Tongue (tissue), 3 donors: ENCODE data around the gene TP53TG3D. TPM values are rescaled to one million over a fixed set of nuclear protein-coding genes. Genes with fewer than 3 reads are reported as not detected.
"Not testable (repeated sequence)": the region's sequence is repeated elsewhere in the genome, so short reads cannot be mapped to it uniquely, and the experiment has no call there.

Experiments
- DNase-seq: peaks from one replicate; pipeline ENCODE4 v3.0.0-alpha.2; 2015
- small RNA-seq: library from RNA; depleted of rRNA; stranded (forward); fragments of <200 nt; gene quantifications from one replicate; pipeline ENCODE3, GENCODE V24; 2014; ENCODE audit warnings: low replicate concordance
- total RNA-seq: library from RNA; depleted of rRNA; stranded (reverse); fragments of >200 nt; gene quantifications from one replicate; pipeline ENCODE4 v1.2.3, GENCODE V29; 2014

Gene TP53TG3D, protein sequence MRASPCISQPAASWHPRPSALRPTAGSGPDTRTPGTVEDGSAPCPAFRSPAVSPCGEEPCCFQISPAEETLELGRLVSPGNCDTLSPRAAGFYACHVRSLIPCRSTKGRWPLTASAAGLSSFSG
- not detected for total RNA-seq

DNA sequence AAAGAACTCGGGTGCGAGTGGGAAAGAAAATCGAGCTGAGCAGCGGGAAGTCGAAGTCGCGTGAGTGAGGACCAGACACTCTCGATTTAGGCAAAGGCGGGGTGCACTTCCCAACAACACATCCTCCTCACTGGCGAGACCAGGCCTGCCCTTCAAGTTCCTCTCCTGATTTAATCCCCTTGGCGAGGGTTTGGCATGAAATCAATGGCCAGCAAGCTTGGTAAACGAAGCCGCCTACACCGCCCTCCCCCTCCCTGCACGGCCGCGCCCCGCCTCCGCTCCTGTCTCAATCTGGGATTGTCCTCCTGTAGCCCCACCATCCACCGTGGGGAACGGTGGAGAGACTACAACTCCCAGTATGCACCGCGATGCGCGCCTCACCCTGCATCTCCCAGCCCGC lies at the start of gene TP53TG3D:
Gene TP53TG3D (plus strand): TSS at position 301 of the 400 bp plus-strand sequence. CDS start 68 bp downstream, at position 369.
- DNase-seq, result not testable (repeated sequence)

DNA sequence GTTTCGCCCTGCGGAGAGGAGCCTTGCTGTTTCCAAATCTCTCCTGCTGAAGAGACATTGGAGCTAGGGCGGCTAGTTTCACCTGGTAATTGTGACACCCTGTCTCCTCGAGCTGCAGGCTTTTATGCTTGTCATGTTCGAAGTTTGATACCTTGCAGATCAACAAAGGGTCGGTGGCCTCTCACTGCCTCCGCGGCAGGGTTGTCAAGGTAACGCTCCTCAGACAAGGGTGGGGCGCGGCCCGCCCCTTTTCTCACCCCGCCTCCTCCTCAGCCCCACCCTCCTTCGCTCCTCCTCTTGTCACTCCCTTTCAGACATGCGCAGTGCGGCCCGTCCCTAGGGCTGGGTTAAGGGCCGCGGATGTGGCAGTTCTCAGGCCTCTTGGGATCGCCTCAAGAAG lies 421 bp downstream of the TP53TG3D start:
- DNase-seq, result not testable (repeated sequence)

DNA sequence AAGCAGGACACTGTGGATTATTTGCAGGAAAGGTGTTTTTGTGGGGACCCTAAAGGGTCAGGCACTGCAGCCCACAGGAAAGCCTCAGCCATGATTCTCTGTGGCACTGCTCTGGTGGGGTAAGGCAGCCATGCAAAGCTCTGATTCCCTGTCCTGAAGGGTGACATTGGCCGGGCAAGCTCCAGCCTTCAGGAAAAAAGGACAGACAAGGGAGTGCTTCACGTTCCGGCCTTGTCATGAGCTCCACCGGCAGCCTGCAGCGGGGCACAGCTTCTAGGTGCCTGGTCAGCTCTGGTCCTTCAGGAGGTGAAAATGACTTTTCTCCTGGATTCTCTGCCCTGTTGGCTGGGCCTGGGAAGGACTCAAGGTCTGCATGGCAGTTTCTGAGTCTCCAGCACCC lies 8.4 kb downstream of the TP53TG3D start:
- DNase-seq, result not testable (repeated sequence)

DNA sequence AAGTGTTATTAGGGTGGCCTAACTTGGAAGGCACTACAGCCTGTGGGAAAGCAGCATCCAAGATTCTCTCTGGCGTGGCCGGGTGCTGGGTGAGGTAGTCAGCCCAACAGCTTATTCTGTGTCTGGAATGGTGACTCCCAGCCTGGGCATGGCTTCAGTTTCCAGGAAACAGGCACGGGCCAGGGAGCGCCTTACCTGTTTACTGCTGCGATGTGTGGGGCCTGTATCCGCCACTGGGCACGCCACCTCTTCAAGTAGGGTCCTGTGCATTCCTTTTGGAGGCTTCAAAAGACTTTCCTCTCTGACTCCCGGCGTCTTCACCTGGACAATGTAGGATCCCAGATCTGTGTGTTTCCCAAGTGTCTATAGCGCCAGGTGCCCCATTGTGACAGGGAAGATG lies 10.5 kb downstream of the TP53TG3D start:
- not testable (repeated sequence) for DNase-seq

DNA sequence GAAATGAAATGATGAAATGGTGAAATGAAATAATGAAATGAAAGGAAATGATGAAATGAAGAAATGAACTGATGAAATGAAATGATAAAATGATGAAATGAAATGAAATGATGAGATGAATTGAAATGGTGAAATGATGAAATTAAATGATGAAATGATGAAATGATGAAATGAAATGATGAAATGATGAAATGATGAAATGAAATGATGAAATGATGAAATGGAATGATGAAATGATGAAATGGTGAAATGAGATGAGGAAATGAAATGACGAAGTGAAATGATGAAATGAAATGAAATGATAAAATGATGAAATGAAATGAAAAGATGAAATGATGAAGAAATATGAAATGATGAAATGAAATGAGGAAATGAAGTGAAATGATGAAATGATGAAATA lies 28.8 kb downstream of the TP53TG3D start:
- DNase-seq, result not testable (repeated sequence)

DNA sequence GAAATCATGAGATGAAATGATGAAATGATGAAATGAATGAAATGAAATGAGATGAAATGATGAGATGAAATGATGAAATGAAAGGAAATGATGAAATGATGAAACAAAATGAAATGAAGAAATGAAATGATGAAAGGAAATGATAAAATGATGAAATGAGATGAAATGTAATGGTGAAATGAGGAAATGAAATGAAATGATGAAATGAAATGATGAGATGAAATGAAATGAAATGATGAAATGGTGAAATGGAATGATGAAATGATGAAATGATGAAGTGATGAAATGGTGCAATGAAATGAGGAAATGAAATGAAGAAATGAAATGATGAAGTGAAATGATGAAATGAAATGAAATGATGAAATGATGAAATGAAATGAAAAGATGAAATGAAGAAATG lies 29.9 kb downstream of the TP53TG3D start:
- not testable (repeated sequence) for DNase-seq

DNA sequence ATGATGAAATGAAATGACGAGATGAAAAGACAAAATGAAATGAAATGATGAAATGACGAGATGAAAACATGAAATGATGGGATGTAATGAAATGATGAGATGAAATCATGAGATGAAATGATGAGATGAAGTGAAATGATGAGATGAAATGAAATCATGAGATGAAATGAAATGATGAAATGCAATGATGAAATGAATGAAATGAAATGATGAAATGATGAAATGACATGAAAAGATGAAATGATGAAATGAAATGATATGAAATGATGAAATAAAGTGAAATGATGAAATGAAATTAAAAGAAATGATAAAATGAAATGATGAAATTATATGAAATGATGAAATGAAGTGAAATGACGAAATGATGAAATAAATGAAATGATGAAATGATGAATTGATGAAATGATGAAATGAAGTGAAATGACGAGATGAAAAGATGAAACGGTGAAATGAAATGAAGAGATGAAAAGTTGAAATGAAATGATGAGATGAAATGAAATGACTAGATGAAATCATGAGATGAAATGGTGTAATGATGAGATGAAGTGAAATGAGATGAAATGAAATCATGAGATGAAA lies 30.9 kb downstream of the TP53TG3D start:
- DNase-seq, result not testable (repeated sequence)

DNA sequence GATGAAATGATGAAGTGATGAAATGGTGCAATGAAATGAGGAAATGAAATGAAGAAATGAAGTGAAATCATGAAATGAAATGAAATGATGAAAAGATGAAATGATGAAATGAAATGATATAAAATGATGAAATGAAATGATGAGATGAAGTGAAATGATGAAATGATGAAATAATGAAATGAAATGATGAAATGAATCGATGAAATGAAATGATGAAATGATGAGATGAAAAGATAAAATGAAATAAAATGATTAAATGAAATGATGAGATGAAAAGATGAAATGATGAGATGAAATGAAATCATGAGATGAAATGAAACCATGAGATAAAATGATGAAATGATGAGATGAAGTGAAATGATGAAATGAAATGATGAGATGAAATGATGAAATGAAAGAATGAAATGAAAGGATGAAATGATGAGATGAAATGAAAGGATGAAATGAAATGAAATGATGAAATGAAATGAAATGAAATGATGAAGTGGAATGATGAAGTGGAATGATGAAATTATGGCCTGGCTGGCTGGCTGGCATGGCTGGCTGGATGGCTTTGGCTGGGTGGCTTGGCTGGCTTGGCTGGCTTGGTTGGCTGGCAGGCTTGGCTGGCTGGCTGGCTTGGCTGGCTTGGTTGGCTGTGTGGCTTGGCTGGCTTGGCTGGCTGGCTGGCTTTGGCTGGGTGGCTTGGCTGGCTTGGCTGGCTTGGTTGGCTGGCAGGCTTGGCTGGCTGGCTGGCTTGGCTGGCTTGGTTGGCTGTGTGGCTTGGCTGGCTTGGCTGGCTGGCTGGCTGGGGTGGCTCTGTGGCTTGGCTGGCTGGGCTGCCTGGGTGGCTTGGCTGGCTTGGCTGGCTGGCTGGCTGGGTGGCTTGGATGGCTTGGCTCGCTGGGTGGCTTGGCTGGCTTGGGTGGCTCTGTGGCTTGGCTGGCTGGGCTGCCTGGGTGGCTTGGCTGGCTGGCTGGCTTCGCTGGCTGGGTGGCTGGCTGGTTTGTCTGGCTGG lies 32.0 kb downstream of the TP53TG3D start:
- not testable (repeated sequence) for DNase-seq

DNA sequence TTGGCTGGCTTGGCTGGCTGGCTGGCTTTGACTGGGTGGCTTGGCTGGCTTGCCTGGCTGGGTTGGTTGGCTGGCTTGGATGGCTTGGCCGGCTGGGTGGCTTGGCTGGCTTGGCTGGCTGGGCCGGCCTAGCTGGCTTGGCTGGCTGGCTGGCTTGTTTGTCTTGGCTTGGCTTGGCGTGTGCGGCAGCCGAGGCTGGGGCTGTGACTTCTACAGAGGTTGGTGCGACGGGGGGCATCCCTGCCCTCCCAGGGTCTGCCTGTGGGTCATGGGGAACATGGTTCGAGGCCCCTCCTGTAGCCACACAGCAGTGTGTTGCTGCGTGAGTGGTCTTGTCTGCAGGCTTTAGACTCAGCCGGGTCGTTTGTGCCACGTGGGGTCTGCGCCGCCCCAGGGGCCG lies 33.1 kb downstream of the TP53TG3D start:
- DNase-seq, result not testable (repeated sequence)

DNA sequence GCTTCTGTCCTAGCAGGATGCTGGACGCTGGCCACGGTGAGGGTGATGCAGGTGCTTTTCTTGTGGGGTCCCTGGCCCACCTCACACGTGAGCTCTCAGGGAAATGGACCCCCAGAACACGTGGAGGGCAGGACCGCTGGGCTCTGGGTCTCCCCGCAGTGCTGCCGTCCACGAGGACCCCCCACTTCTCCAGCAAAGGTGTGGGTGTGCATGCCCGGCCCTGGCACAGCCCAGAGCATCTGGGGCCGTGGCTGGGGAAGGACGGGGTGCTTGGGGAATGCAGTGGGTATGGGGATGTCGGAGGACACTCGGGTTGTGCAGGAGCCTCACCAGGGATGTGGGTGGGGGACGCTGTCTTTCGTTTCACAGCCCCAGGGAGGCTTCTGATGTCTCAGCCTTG lies 34.7 kb downstream of the TP53TG3D start:
- DNase-seq, result not testable (repeated sequence)

DNA sequence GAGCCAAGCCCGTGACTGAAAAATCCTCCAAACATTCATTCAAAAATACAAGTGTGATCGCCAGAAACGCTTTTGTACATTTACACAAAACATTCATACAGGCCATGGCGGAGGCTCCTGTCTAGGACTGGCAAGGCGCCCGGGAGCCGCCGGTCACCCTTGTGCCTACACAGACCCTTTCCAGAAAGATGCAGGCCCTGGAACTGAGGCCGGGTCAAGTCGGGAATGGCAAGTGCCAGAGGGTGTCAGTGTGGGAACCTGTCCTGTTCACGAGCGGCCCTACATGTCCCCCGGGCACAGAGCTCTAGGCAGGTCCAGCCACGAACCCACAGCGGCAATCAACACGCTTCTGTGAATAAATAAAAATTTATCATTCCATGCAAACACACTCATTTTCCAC lies 36.1 kb downstream of the TP53TG3D start:
- DNase-seq, result not testable (repeated sequence)

DNA sequence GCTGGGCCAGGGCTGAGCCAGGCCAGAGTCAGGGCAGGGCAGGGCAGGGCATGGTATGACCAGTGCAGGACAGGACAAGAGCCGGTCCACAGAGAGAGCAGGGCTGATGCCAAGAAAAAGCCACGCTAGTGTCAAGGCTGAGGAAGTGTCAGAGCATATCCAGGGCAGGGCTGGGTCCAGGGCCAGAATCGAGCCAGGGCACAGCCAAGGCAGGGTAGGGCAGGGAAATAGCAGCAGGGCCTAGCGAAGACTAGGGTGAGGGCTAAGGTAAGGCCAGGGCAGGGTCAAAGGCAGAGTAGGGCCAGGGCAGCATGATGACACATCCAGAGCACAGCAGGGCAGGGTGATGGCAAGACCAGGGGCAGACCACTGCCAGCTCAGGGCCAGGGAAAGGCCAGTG lies 49.7 kb downstream of the TP53TG3D start:
- DNase-seq, result not testable (repeated sequence)

Small RNAs within 50 kb of the gene (small RNA-seq; reads per million reads assigned to genes)
- gene AC133485.1 (not detected), gene AC140878.1 (not detected)
